Measurements from ENCODE around the gene PXYLP1. TPM values are rescaled to one million over a fixed set of nuclear protein-coding genes. Genes with fewer than 3 reads are reported as not detected.

Gene PXYLP1
- total RNA-seq, 1 donor = 9.1 TPM

DNA sequence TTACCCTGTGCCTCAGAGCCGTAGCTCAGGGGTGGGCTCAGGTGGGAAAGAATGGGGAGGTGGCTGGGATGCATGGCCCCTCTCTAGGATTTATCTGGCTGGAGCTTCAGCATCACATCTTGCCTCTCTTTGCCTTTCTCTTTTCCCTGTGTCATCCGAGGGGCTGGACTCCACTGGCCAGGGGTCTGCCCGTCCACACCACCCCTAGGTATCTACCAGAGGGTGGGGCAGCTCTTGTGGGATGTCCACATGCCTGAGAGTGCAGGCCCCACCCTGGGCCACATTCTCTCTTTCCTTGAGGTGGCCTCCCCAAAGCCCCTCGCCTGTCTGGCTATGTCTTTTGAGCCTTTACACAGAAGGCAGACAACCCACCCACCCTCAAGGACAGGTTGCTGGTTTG lies 37.2 kb downstream of the PXYLP1 start:
- DNase-seq (ENCODE audit: low read depth) = no peak
- TF ChIP-seq, protein P1, sequence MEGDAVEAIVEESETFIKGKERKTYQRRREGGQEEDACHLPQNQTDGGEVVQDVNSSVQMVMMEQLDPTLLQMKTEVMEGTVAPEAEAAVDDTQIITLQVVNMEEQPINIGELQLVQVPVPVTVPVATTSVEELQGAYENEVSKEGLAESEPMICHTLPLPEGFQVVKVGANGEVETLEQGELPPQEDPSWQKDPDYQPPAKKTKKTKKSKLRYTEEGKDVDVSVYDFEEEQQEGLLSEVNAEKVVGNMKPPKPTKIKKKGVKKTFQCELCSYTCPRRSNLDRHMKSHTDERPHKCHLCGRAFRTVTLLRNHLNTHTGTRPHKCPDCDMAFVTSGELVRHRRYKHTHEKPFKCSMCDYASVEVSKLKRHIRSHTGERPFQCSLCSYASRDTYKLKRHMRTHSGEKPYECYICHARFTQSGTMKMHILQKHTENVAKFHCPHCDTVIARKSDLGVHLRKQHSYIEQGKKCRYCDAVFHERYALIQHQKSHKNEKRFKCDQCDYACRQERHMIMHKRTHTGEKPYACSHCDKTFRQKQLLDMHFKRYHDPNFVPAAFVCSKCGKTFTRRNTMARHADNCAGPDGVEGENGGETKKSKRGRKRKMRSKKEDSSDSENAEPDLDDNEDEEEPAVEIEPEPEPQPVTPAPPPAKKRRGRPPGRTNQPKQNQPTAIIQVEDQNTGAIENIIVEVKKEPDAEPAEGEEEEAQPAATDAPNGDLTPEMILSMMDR (IDR thresholded peaks at IDR 0.05; ENCODE audit: insufficient read depth, low read length) = no peak
- no peak overlapping the region for H3K4me3 ChIP-seq (ENCODE audit: low read depth, low read length)

- DNase-seq (ENCODE audit: low read depth) = no peak
- H3K4me3 ChIP-seq (ENCODE audit: low read depth, low read length) = no peak overlapping the region
- TF ChIP-seq, protein P1 (IDR thresholded peaks at IDR 0.05; ENCODE audit: insufficient read depth, low read length) = no peak
These were observed 38.3 kb downstream of the PXYLP1 start for GRCh38 chr3:141269961-141270360.

GRCh38 chr3:141271279-141272030 lies 39.8 kb downstream of the PXYLP1 start:
- no peak for DNase-seq (ENCODE audit: low read depth)
- TF ChIP-seq, protein P1 (IDR thresholded peaks at IDR 0.05; ENCODE audit: insufficient read depth, low read length) = no peak
- H3K4me3 ChIP-seq (ENCODE audit: low read depth, low read length) = no peak overlapping the region

DNA sequence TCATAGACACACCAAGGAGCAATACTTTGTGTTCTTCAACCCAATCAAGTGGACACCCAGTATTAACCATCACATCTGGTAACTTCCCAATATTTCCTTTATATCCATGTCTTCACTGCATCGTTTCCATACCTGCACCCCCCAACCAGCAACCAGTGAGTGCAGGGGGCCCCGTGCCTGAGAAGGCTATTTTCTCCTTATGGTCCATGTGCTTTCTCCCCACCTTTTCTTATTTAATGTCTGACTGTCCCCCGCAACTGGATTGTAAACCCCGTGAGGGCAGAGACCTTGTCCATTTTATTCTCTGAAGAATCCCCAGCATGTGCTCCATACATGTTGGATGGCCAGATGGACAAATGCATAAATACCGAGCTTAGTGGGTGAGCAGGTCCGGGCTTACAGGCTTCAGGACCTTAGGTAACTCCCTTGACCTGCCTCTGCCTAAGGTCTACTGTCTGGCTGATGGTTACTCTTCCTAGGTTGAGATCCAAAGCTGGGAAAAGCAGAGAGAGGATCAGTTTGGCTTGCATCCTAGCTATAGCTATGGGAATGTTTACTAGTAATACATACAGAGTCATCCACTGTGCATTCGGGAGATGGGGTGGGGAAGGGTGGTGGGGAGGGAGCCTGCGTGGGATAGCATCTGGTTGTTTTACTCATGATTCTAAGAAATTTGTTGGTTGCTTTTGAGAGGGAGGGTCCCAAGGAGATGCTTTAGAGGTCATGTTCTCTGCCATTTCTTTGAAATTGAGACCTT lies 41.5 kb downstream of the PXYLP1 start:
- H3K4me3 ChIP-seq (ENCODE audit: low read depth, low read length) = no peak overlapping the region

GRCh38 chr3:141273700-141274410 lies 42.2 kb downstream of the PXYLP1 start:
- no peak for DNase-seq (ENCODE audit: low read depth)
- TF ChIP-seq, protein P1 (IDR thresholded peaks at IDR 0.05; ENCODE audit: insufficient read depth, low read length) = no peak
- H3K4me3 ChIP-seq (ENCODE audit: low read depth, low read length) = no peak overlapping the region

More for the DNA sequence above, 41.5 kb downstream of the PXYLP1 start:
- TF ChIP-seq, protein P1 (IDR thresholded peaks at IDR 0.05; ENCODE audit: insufficient read depth, low read length) = no peak
- no peak for DNase-seq (ENCODE audit: low read depth)

DNA sequence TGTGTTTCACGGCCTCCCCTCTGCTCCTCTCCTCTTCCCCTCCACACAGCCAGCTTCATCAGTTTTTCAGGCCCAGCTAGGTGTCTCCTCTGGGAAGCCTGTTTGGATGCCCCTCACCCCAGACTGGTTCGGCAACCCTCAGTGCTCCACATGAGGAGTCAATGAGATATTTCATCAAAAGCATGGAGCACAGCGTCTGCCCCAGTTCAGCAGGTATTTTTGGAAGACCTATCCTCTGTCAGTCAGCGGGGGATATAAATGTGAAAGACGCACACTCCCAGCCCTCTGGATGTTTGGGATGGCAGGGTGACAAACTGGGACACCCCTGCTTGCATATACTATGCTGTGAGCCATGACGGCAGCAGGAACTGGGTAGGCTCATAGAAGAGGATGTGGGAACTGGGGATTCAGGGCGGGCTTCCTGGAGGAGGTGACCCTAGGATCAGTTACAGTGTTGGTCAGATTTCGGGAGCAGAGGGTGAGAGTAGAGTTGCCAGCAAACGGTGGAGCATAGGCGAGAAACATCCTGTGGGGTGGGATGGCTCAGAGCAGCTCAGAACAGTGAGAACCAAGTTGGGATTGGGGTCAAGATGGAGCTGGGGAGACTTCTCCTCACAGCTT lies 42.9 kb downstream of the PXYLP1 start:
- TF ChIP-seq, protein P1 (IDR thresholded peaks at IDR 0.05; ENCODE audit: insufficient read depth, low read length) = no peak
- H3K4me3 ChIP-seq (ENCODE audit: low read depth, low read length) = no peak overlapping the region
- no peak for DNase-seq (ENCODE audit: low read depth)

Measured in fibroblast of the aortic adventitia (primary cell).